OCI-LY1 (cell line): ENCODE data around the gene ARHGAP18.
A peak's percentile ranks its signal among the peaks of the same experiment; 100 is the strongest.

ENCODE experiments used
- H2AFZ ChIP-seq: fragments of 200-600 bp; sonication (generic), shearing (Covaris generic); 2 replicates; pipeline ENCODE4 v1.6.0; 2014; ENCODE audit warnings: antibody characterized with exemption, mild to moderate bottlenecking, low read length
- H3F3A ChIP-seq: fragments of 200-600 bp; sonication (generic), shearing (Covaris generic); 2 replicates; pipeline ENCODE4 v1.6.0; 2014; ENCODE audit warnings: mild to moderate bottlenecking, antibody characterized with exemption, low read length, moderate library complexity; ENCODE audit not compliant: insufficient read depth
- H3K27ac ChIP-seq: fragments of 200-600 bp; sonication (generic); 2 replicates; pipeline ENCODE4 v1.5.1; 2014; ENCODE audit warnings: low read length, mixed run types, mild to moderate bottlenecking, low read depth; ENCODE audit not compliant: poor library complexity, severe bottlenecking
- H3K27me3 ChIP-seq: fragments of 200-600 bp; sonication (generic); 2 replicates; pipeline ENCODE4 v1.6.0; 2014; ENCODE audit warnings: antibody characterized with exemption, mild to moderate bottlenecking, low read length, moderate library complexity; ENCODE audit not compliant: insufficient read depth
- H3K36me3 ChIP-seq: fragments of 200-600 bp; sonication (generic); 2 replicates; pipeline ENCODE4 v1.6.1; 2014; ENCODE audit warnings: mild to moderate bottlenecking, antibody characterized with exemption, low read length, moderate library complexity, mixed read lengths; ENCODE audit not compliant: insufficient read depth
- H3K4me1 ChIP-seq: fragments of 200-600 bp; sonication (generic); 2 replicates; pipeline ENCODE4 v1.5.1; 2014; ENCODE audit warnings: mild to moderate bottlenecking, low read length, moderate library complexity; ENCODE audit not compliant: insufficient read depth, severe bottlenecking
- H3K4me2 ChIP-seq: fragments of 200-600 bp; sonication (generic), shearing (Covaris generic); 2 replicates; pipeline ENCODE4 v1.6.1; 2014; ENCODE audit warnings: low read length
- H3K4me3 ChIP-seq: fragments of 200-600 bp; sonication (generic); 2 replicates; pipeline ENCODE4 v1.5.1; 2014; ENCODE audit warnings: low read length, low read depth, mild to moderate bottlenecking, mixed read lengths; ENCODE audit not compliant: poor library complexity, severe bottlenecking
- H3K79me2 ChIP-seq: fragments of 200-600 bp; shearing (Covaris generic); 2 replicates; pipeline ENCODE4 v1.6.1; 2016; ENCODE audit warnings: mixed run types, low read length, mixed read lengths; ENCODE audit not compliant: insufficient read depth
- H3K9ac ChIP-seq: fragments of 200-600 bp; sonication (generic), shearing (Covaris generic); 2 replicates; pipeline ENCODE4 v1.6.1; 2014; ENCODE audit warnings: mild to moderate bottlenecking, low read length, mixed read lengths
- H3K9me2 ChIP-seq: fragments of 200-600 bp; sonication (generic), shearing (Covaris generic); 2 replicates; pipeline ENCODE4 v1.6.1; 2014; ENCODE audit warnings: low read depth, mild to moderate bottlenecking, low read length, mixed read lengths
- H3K9me3 ChIP-seq: fragments of 200-600 bp; shearing (Covaris generic); 2 replicates; pipeline ENCODE4 v1.6.1; 2014; ENCODE audit warnings: low read length, mixed read lengths
- H4K20me1 ChIP-seq: fragments of 200-600 bp; sonication (generic), shearing (Covaris generic); 2 replicates; pipeline ENCODE4 v1.6.0; 2016; ENCODE audit warnings: mild to moderate bottlenecking, low read length; ENCODE audit not compliant: insufficient read depth
- EZH2 ChIP-seq: fragments of 200-600 bp; sonication (generic), shearing (Covaris generic); IDR thresholded peaks from 2 replicates; pipeline ENCODE4 v1.8.0; 2017; ENCODE audit warnings: borderline replicate concordance, mixed run types, mild to moderate bottlenecking, antibody characterized with exemption, low read length, moderate library complexity, mixed read lengths
- TF ChIP-seq, protein P1 (sequence below): fragments of 200-600 bp; sonication (generic), shearing (Covaris generic); IDR thresholded peaks from 2 replicates; pipeline ENCODE4 v1.5.1; 2017; ENCODE audit warnings: mild to moderate bottlenecking, antibody characterized with exemption, low read length, moderate library complexity, mixed read lengths

Gene ARHGAP18, protein sequence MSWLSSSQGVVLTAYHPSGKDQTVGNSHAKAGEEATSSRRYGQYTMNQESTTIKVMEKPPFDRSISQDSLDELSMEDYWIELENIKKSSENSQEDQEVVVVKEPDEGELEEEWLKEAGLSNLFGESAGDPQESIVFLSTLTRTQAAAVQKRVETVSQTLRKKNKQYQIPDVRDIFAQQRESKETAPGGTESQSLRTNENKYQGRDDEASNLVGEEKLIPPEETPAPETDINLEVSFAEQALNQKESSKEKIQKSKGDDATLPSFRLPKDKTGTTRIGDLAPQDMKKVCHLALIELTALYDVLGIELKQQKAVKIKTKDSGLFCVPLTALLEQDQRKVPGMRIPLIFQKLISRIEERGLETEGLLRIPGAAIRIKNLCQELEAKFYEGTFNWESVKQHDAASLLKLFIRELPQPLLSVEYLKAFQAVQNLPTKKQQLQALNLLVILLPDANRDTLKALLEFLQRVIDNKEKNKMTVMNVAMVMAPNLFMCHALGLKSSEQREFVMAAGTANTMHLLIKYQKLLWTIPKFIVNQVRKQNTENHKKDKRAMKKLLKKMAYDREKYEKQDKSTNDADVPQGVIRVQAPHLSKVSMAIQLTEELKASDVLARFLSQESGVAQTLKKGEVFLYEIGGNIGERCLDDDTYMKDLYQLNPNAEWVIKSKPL

DNA sequence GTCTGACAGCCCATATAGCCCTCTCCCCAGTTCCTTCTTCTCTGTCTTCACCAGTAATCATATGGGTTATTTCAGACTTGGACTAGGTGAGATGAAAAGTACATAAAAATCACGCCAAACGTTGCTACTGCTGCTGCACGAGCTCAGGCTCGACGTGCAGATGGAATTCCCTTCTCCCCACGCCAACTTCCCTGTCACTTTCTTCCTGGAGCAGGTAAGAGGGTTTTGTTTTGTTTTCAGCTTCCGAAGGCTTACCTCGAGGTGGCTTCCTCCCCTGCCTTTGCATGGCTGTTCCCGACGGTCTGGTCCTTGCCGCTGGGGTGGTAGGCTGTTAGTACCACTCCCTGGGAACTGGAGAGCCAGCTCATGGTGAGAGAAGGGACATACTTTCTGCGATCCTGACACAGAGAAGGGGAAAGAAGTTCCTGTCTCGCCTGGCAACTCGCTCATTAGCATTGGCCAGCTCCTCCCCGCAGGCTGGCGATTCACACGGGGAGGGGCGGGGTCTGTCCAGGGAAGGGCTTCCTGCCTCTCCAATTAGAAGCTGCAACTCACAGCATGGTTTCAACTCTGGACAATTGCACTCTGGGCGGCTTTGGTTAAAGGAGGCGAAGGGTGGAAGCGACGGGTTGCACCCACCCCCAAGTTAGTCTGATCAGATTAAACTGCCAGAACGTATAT lies at the start of gene ARHGAP18:
Gene ARHGAP18 (minus strand): TSS at position 409 of the 681 bp plus-strand sequence. CDS start 41 bp downstream, at position 368.
- H3K79me2 ChIP-seq = no peaks in the 10 kb centered on the region
- peak within 1 kb of the TSS; percentile 71 for H3K4me3 ChIP-seq
- peak within 1 kb of the TSS; percentile 63 for H3K9ac ChIP-seq
- H3K4me2 ChIP-seq = peak within 1 kb of the TSS; percentile 94
- peaks cover 16% of the 10 kb centered on the region for H3K4me1 ChIP-seq
- H4K20me1 ChIP-seq = no peaks in the 10 kb centered on the region
- H3K36me3 ChIP-seq = no peaks in the 10 kb centered on the region
- H2AFZ ChIP-seq = peak within 1 kb of the TSS; percentile 90
- TF ChIP-seq, protein P1, sequence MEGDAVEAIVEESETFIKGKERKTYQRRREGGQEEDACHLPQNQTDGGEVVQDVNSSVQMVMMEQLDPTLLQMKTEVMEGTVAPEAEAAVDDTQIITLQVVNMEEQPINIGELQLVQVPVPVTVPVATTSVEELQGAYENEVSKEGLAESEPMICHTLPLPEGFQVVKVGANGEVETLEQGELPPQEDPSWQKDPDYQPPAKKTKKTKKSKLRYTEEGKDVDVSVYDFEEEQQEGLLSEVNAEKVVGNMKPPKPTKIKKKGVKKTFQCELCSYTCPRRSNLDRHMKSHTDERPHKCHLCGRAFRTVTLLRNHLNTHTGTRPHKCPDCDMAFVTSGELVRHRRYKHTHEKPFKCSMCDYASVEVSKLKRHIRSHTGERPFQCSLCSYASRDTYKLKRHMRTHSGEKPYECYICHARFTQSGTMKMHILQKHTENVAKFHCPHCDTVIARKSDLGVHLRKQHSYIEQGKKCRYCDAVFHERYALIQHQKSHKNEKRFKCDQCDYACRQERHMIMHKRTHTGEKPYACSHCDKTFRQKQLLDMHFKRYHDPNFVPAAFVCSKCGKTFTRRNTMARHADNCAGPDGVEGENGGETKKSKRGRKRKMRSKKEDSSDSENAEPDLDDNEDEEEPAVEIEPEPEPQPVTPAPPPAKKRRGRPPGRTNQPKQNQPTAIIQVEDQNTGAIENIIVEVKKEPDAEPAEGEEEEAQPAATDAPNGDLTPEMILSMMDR = no peak
- no peaks in the 10 kb centered on the region for H3K27me3 ChIP-seq
- no peaks in the 10 kb centered on the region for H3K9me2 ChIP-seq
- no peak within 1 kb of the TSS for H3K27ac ChIP-seq
- no peaks in the 10 kb centered on the region for H3K9me3 ChIP-seq
- no peaks in the 10 kb centered on the region for H3F3A ChIP-seq

DNA sequence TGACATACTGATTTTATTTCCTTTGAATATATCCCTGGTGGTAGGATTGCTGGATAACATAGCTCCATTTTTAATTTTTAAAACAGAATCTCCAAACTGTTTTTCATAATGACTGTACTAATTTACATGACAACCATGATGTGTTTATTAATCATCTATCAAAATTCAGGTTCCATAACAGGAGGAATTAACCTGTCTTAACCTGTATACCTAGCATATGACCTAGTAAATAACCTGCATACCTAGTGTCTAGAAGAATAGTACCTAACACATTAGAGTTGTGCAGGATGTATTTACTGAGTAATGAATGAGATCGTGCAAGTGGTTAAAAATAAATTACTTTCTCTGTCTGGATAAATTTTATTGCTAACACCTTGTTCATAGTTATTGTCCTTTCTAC lies 45.8 kb upstream of the ARHGAP18 start:
- Histone ChIP-seq H4K20me1 (no peaks in the 10 kb centered on the region), H2AFZ (no peak overlapping the region), H3K36me3 (no peaks in the 10 kb centered on the region), H3K9me2 (no peaks in the 10 kb centered on the region), H3K79me2 (no peaks in the 10 kb centered on the region), H3K4me1 (no peaks in the 10 kb centered on the region), H3K27me3 (no peaks in the 10 kb centered on the region), H3K9ac (no peak overlapping the region), H3K4me2 (no peak overlapping the region), H3K4me3 (no peak overlapping the region), H3F3A (no peaks in the 10 kb centered on the region), H3K27ac (no peak overlapping the region), H3K9me3 (no peaks in the 10 kb centered on the region)
- TF ChIP-seq, protein P1 = no peak
- TF ChIP-seq EZH2 = no peak

GRCh38 chr6:129754750-129755149 lies 44.8 kb upstream of the ARHGAP18 start:
- Histone ChIP-seq H3K36me3 (no peaks in the 10 kb centered on the region), H2AFZ (no peak overlapping the region), H3K9me3 (no peaks in the 10 kb centered on the region), H3K27me3 (no peaks in the 10 kb centered on the region), H3K9me2 (no peaks in the 10 kb centered on the region), H3K4me1 (peaks cover 6% of the 10 kb centered on the region), H3K4me3 (no peak overlapping the region), H3K27ac (no peak overlapping the region), H3K9ac (no peak overlapping the region), H3F3A (no peaks in the 10 kb centered on the region), H3K4me2 (no peak overlapping the region), H4K20me1 (no peaks in the 10 kb centered on the region), H3K79me2 (no peaks in the 10 kb centered on the region)
- TF ChIP-seq EZH2 = no peak
- TF ChIP-seq, protein P1 = no peak
